CD14-positive monocyte (primary cell): Measurements from ENCODE around the gene GPHN. TPM values are rescaled to one million over a fixed set of nuclear protein-coding genes. Genes with fewer than 3 reads are reported as not detected.

Experiments
- DNase-seq, 3 donors: peaks; one replicate each; pipeline ENCODE4 v3.0.0-alpha.2; 2011 to 2022
- H2AFZ ChIP-seq: 2 replicates; pipeline ENCODE4 v1.6.0; 2012; ENCODE audit warnings: mild to moderate bottlenecking, low read depth, low read length, inconsistent platforms; ENCODE audit not compliant: insufficient read depth, poor library complexity, severe bottlenecking
- H3K27ac ChIP-seq, 2 donors: 1 replicate in 1 of 2; 2 replicates in 1 of 2; pipeline ENCODE4 v1.5.1; 2012 to 2013; ENCODE audit warnings: low read length in 2 of 2, control low read depth in 1 of 2, inconsistent platforms in 1 of 2, low read depth in 1 of 2, mild to moderate bottlenecking in 1 of 2
- H3K27me3 ChIP-seq, 2 donors: one replicate each; pipeline versions ENCODE4 v1.6.0 to v1.6.1; 2011 to 2013; ENCODE audit warnings: low read length in 2 of 2; ENCODE audit not compliant: control insufficient read depth in 2 of 2, insufficient read depth in 2 of 2
- H3K36me3 ChIP-seq, 2 donors: replicated peaks in 1 of 2; 1 replicate in 1 of 2; 2 replicates in 1 of 2; pipeline versions ENCODE4 v1.5.1 to v1.6.1; 2012 to 2013; ENCODE audit warnings: low read length in 2 of 2, control low read depth in 1 of 2, inconsistent platforms in 1 of 2, mild to moderate bottlenecking in 1 of 2; ENCODE audit not compliant: insufficient read depth in 2 of 2, control insufficient read depth in 1 of 2
- H3K4me1 ChIP-seq, 2 donors: 1 replicate in 1 of 2; 2 replicates in 1 of 2; pipeline versions ENCODE4 v1.5.1 to v1.6.1; 2012 to 2013; ENCODE audit warnings: low read length in 2 of 2, control low read depth in 1 of 2, inconsistent platforms in 1 of 2, mild to moderate bottlenecking in 1 of 2, moderate library complexity in 1 of 2; ENCODE audit not compliant: insufficient read depth in 2 of 2, control insufficient read depth in 1 of 2
- H3K4me2 ChIP-seq: replicated peaks from 2 replicates; pipeline ENCODE3; 2012; ENCODE audit warnings: low read length, moderate library complexity, mild to moderate bottlenecking; ENCODE audit not compliant: poor library complexity, severe bottlenecking; ENCODE audit errors: extremely low read depth
- H3K4me3 ChIP-seq, 3 experiments: fragments of 200-600 bp in 1 of 3; sonication (generic) in 1 of 3; replicated peaks in 1 of 3; 1 replicate in 2 of 3; 2 replicates in 1 of 3; pipeline ENCODE4 v1.5.1; 2011 to 2013; ENCODE audit warnings: low read length in 3 of 3, mild to moderate bottlenecking in 3 of 3, control low read depth in 2 of 3, low read depth in 2 of 3, inconsistent platforms in 1 of 3, moderate library complexity in 1 of 3
- H3K79me2 ChIP-seq: 2 replicates; pipeline ENCODE4 v1.6.0; 2012; ENCODE audit warnings: mild to moderate bottlenecking, control low read depth, inconsistent platforms, low read length, moderate library complexity; ENCODE audit not compliant: insufficient read depth
- H3K9ac ChIP-seq: 2 replicates; pipeline ENCODE4 v1.6.0; 2017; ENCODE audit warnings: low read length, mild to moderate bottlenecking; ENCODE audit not compliant: insufficient read depth, poor library complexity, severe bottlenecking
- H3K9me3 ChIP-seq, 2 donors: replicated peaks in 1 of 2; 1 replicate in 1 of 2; 2 replicates in 1 of 2; pipeline versions ENCODE4 v1.5.1 to v1.6.1; 2012 to 2013; ENCODE audit warnings: low read length in 2 of 2, control low read depth in 1 of 2; ENCODE audit not compliant: control insufficient read depth in 1 of 2, insufficient read depth in 1 of 2
- H4K20me1 ChIP-seq: 2 replicates; pipeline ENCODE4 v1.6.0; 2012; ENCODE audit warnings: mild to moderate bottlenecking, low read length, control low read depth, moderate library complexity; ENCODE audit not compliant: insufficient read depth
- H3K27ac Mint-ChIP-seq, 7 donors: one replicate each; pipeline ENCODE4 v1.8.0; 2020; ENCODE audit warnings: mild to moderate bottlenecking in 7 of 7, mixed read lengths in 7 of 7, moderate library complexity in 6 of 7, inconsistent platforms in 2 of 7
- H3K27me3 Mint-ChIP-seq, 3 donors: one replicate each; pipeline ENCODE4 v1.8.0; 2021 to 2022; ENCODE audit warnings: low read depth in 3 of 3, mild to moderate bottlenecking in 3 of 3, mixed read lengths in 3 of 3, moderate library complexity in 3 of 3, inconsistent platforms in 1 of 3
- H3K36me3 Mint-ChIP-seq, 2 donors: one replicate each; pipeline ENCODE4 v1.8.0; 2020; ENCODE audit warnings: mixed read lengths in 2 of 2, inconsistent platforms in 1 of 2, mild to moderate bottlenecking in 1 of 2
- H3K4me1 Mint-ChIP-seq: one replicate; pipeline ENCODE4 v1.8.0; 2020; ENCODE audit warnings: mild to moderate bottlenecking, mixed read lengths
- H3K4me3 Mint-ChIP-seq, 2 donors: one replicate each; pipeline ENCODE4 v1.8.0; 2020; ENCODE audit warnings: mild to moderate bottlenecking in 2 of 2, mixed read lengths in 2 of 2, moderate library complexity in 1 of 2
- H3K9me3 Mint-ChIP-seq, 7 donors: one replicate each; pipeline ENCODE4 v1.8.0; 2020 to 2022; ENCODE audit warnings: mixed read lengths in 7 of 7, mild to moderate bottlenecking in 6 of 7, moderate library complexity in 6 of 7, inconsistent platforms in 2 of 7
- CTCF ChIP-seq: fragments of 200-600 bp; IDR thresholded peaks from one replicate; pipeline ENCODE4 v1.8.0; 2022; ENCODE audit warnings: antibody characterized with exemption, mild to moderate bottlenecking
- intact Hi-C, 2 donors: fragments of 100-400 bp; cut with micrococcal nuclease; formaldehyde crosslinking; loops; one replicate each; pipeline versions ENCODE4 v1.15.0 to v1.15.1; 2023
- polyA plus RNA-seq, 3 donors: library from polyadenylated mRNA; depleted of rRNA in 1 of 3; unstranded in 2 of 3; stranded (reverse) in 1 of 3; fragments of 300-500 nt in 2 of 3; fragments of >200 nt in 1 of 3; fragmentation: Illumina TruSeq in 2 of 3; gene quantifications; 1 replicate in 2 of 3; 2 replicates in 1 of 3; pipeline ENCODE4 v1.2.3, GENCODE V29; 2012 to 2021

Gene GPHN
- polyA plus RNA-seq, 3 donors, result 1.9 to 3.1 (median 3.0) TPM

- Histone ChIP-seq H3K4me3 (no peak overlapping the region), H3K36me3 (no peaks in the 10 kb centered on the region), H3K9me3 (no peaks in the 10 kb centered on the region), H3K27me3 (no peaks in the 10 kb centered on the region), H3K4me1 (no peaks in the 10 kb centered on the region), H3K27ac (no peak overlapping the region), H4K20me1 (no peaks in the 10 kb centered on the region), H3K4me2 (no peak overlapping the region), H3K79me2 (no peaks in the 10 kb centered on the region), H2AFZ (no peak overlapping the region), H3K9ac (no peak overlapping the region)
- intact Hi-C loops, result no loop called here
- H3K27me3 Mint-ChIP-seq, result peaks cover 0 to 2% (median 0%) of the 10 kb centered on the region in 3 donors
- H3K36me3 Mint-ChIP-seq, result no peaks in the 10 kb centered on the region
- H3K9me3 Mint-ChIP-seq, result peaks cover 0 to 2% (median 0%) of the 10 kb centered on the region in 7 donors
- DNase-seq, result no peak
- TF ChIP-seq CTCF, result no peak
- H3K4me3 Mint-ChIP-seq, result no peak overlapping the region
- H3K27ac Mint-ChIP-seq, result no peak overlapping the region
- peaks cover 4% of the 10 kb centered on the region for H3K4me1 Mint-ChIP-seq
Measured at GRCh38 chr14:67016856-67017255, 508.9 kb downstream of the GPHN start.

GRCh38 chr14:67018720-67019119 lies 510.8 kb downstream of the GPHN start:
- Histone ChIP-seq H3K9me3 (no peaks in the 10 kb centered on the region), H3K9ac (no peak overlapping the region), H3K36me3 (no peaks in the 10 kb centered on the region), H3K27me3 (no peaks in the 10 kb centered on the region), H3K4me2 (no peak overlapping the region), H3K4me3 (no peak overlapping the region), H3K79me2 (no peaks in the 10 kb centered on the region), H4K20me1 (no peaks in the 10 kb centered on the region), H2AFZ (no peak overlapping the region), H3K4me1 (no peaks in the 10 kb centered on the region), H3K27ac (no peak overlapping the region)
- peaks cover 0 to 2% (median 0%) of the 10 kb centered on the region in 3 donors for H3K27me3 Mint-ChIP-seq
- TF ChIP-seq CTCF, result no peak
- no peak overlapping the region for H3K27ac Mint-ChIP-seq
- intact Hi-C loops, result no loop called here
- H3K4me3 Mint-ChIP-seq, result no peak overlapping the region
- DNase-seq, result no peak
- H3K9me3 Mint-ChIP-seq, result peaks cover 0 to 3% (median 0%) of the 10 kb centered on the region in 7 donors
- H3K4me1 Mint-ChIP-seq, result peaks cover 4% of the 10 kb centered on the region
- H3K36me3 Mint-ChIP-seq, result no peaks in the 10 kb centered on the region
